Muscle of leg (tissue), 11 donors: ENCODE data around the gene PRKCE. TPM values are rescaled to one million over a fixed set of nuclear protein-coding genes. Genes with fewer than 3 reads are reported as not detected.
A peak's percentile ranks its signal among the peaks of the same experiment; 100 is the strongest.

Experiments
- DNase-seq: peaks from one replicate; pipeline ENCODE4 v3.0.0; 2013
- H3K27ac ChIP-seq: one replicate; pipeline ENCODE4 v1.5.1; 2013; ENCODE audit warnings: mild to moderate bottlenecking, low read length, control low read depth
- H3K27me3 ChIP-seq: one replicate; pipeline ENCODE4 v1.6.1; 2013; ENCODE audit warnings: low read length; ENCODE audit not compliant: control insufficient read depth, insufficient read depth
- H3K36me3 ChIP-seq: one replicate; pipeline ENCODE4 v1.6.1; 2013; ENCODE audit warnings: low read length; ENCODE audit not compliant: control insufficient read depth, insufficient read depth
- H3K4me1 ChIP-seq: one replicate; pipeline ENCODE4 v1.6.1; 2013; ENCODE audit warnings: low read length; ENCODE audit not compliant: control insufficient read depth, insufficient read depth
- H3K4me3 ChIP-seq: one replicate; pipeline ENCODE4 v1.5.1; 2013; ENCODE audit warnings: low read length, control low read depth
- H3K9me3 ChIP-seq: replicated peaks from 2 replicates; pipeline ENCODE4 v1.6.1; 2013; ENCODE audit warnings: low read depth, low read length; ENCODE audit not compliant: control insufficient read depth
- whole genome bisulfite sequencing: methylation state at CpG from one replicate; pipeline ENCODE4 v1.1.5; 2013; ENCODE audit warnings: missing lambda C conversion rate; ENCODE audit not compliant: insufficient coverage; 5-methylcytosine and 5-hydroxymethylcytosine counted together
- polyA plus RNA-seq, 8 donors: library from polyadenylated mRNA; unstranded; fragments of 120-200 nt; gene quantifications; one replicate each; pipeline versions ENCODE4 v1.2.1 to v1.2.3, GENCODE V29; 2013; ENCODE audit warnings: inconsistent platforms in 1 of 8, low replicate concordance in 1 of 8; ENCODE audit not compliant: insufficient read length in 8 of 8, insufficient read depth in 1 of 8
- total RNA-seq: library from RNA; stranded (reverse); fragments of 120-200 nt; gene quantifications from one replicate; pipeline ENCODE4 v1.2.4, GENCODE V29; 2013

The PRKCE gene
- total and polyA plus RNA-seq, 9 donors, result 3.5 to 8.6 (median 6.3) TPM

DNA sequence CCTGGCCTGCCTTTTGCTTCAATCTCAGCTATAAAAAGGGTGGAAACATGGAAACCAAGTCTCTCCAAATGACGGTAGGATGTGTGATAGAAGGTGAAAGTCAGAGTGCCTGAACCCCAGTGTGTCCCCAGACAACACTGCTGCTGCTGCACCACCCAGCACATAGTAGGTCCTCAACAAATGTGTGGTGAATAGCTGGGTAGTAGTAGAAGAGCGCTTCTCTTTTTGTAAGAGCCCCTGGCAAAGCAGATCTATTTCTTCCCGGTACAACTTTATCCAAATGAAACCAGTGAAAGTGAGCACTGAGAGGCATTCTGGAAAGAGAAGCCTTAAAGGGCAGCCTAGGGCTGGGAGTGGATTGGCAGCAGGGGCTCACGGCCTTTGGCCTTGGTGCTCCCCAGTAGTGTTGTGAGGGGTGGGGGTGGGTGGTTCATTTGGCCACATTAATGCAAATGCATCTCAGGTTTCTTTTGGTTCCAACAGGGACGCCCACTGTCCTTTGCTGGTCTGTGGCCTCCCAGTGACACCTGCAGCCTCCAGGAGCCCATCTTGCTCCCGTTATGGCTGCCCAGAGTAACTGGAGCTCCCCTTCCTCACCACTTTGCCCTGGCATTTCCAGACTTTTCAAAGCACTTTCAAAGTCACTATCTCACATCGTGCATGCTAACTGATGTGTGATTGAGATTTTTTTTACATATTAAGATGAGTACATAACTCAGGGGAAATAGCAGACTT lies 341.4 kb downstream of the PRKCE start:
- H3K4me1 ChIP-seq, result peaks cover 12% of the 10 kb centered on the region
- no peaks in the 10 kb centered on the region for H3K36me3 ChIP-seq
- no peaks in the 10 kb centered on the region for H3K9me3 ChIP-seq
- H3K27me3 ChIP-seq, result no peaks in the 10 kb centered on the region
- no peak overlapping the region for H3K4me3 ChIP-seq
- 67% methylated on average over 2 of the region's 7 CpGs for WGBS
- no peak for DNase-seq
- no peak overlapping the region for H3K27ac ChIP-seq

DNA sequence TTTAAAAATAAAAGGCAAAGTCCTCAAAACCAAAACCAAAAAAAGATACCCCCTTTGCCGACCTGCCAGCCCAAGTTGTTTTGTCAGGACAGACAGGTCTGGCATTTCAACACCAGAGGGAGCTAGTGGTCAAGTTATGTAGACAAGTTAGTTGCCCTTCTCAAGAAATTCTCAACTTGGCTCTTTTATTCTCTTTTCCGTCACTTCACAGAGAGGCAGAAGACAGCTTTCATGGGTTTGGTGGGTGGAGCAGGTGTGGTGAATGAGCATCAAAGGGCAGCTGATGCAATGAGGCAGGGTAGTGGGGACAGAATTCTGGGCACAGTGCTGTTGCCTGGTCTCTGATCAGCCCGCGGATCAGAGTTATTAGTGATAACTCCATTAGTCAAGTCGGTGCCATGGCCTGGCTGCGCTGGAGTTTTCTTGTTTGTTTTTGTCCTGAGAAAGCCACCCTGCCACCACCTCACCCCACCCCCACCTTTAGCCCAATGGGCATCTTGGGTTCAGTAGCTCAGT lies 342.1 kb downstream of the PRKCE start:
- no CpG with 5 or more reads among the region's 6 CpGs for WGBS

DNA sequence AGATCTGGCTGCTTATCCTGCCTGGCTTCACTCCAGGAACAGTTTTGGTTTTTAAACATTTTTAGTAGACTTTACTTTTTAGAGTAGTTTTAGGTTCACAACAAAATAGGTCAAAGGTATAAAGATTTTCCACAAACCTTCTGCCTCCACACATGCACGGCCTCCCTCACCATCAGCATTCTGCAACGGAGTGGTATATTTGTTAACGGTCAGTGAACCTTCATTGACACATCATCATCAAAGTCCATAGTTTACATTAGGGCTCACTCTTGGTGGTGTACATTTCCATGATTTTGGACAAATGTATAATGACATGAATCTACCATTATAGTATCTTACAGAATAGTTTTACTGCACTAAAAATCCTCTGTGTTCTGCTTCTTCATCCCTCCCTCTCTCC lies 342.6 kb downstream of the PRKCE start:
- WGBS, result no CpG with 5 or more reads among the region's 3 CpGs
- no peaks in the 10 kb centered on the region for H3K9me3 ChIP-seq
- no peak overlapping the region for H3K27ac ChIP-seq
- no peaks in the 10 kb centered on the region for H3K27me3 ChIP-seq
- H3K36me3 ChIP-seq, result no peaks in the 10 kb centered on the region
- H3K4me1 ChIP-seq, result peaks cover 6% of the 10 kb centered on the region
- H3K4me3 ChIP-seq, result no peak overlapping the region
- no peak for DNase-seq

More for the DNA sequence above, 342.1 kb downstream of the PRKCE start:
- Histone ChIP-seq H3K4me3 (no peak overlapping the region), H3K27ac (no peak overlapping the region), H3K9me3 (no peaks in the 10 kb centered on the region), H3K36me3 (no peaks in the 10 kb centered on the region), H3K27me3 (no peaks in the 10 kb centered on the region), H3K4me1 (peaks cover 8% of the 10 kb centered on the region)
- peak; percentile 72 for DNase-seq

DNA sequence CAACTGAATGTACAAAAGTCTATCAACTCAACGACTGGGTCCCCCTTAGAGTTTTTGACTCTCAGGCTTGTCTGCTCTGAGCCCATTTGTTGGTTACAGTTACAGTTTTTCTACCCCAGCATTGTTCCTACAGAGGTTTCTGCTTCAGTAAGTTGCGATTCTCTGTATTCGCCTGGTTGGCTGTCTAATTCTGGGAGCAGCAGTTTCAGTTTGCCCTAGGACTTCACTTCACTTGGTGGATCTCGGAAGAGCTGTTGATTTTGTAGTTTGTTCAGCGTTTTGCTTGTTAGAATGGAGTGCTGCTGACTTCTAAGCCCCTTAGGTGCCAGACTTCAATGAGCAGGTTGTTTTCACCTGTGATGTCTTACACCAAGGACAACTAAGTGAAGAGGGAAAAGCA lies 349.2 kb downstream of the PRKCE start:
- Histone ChIP-seq H3K4me1 (peaks cover 6% of the 10 kb centered on the region), H3K4me3 (no peak overlapping the region), H3K27me3 (no peaks in the 10 kb centered on the region), H3K9me3 (no peaks in the 10 kb centered on the region), H3K27ac (no peak overlapping the region), H3K36me3 (peaks cover 2% of the 10 kb centered on the region)
- no peak for DNase-seq
- 84% methylated on average over 5 of the region's 5 CpGs for WGBS

DNA sequence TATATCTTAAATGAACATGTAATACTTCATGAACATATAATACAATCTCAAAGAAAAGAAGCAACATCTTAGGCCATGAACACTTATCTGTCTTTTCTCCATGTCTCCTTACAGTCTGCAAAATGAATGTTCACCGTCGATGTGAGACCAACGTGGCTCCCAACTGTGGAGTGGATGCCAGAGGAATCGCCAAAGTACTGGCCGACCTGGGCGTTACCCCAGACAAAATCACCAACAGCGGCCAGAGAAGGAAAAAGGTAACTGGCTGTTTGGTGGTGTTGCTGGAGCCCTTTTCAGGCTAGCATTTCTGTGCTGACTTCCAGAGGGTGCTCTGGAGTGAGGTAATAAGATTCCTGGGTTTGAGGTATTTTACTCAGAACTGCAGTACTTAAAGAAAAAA lies 349.8 kb downstream of the PRKCE start:
- H3K4me1 ChIP-seq, result peaks cover 6% of the 10 kb centered on the region
- no peak for DNase-seq
- WGBS, result 79% methylated on average over 3 of the region's 7 CpGs
- H3K4me3 ChIP-seq, result no peak overlapping the region
- H3K36me3 ChIP-seq, result peaks cover 2% of the 10 kb centered on the region
- H3K27me3 ChIP-seq, result no peaks in the 10 kb centered on the region
- no peaks in the 10 kb centered on the region for H3K9me3 ChIP-seq
- H3K27ac ChIP-seq, result no peak overlapping the region

DNA sequence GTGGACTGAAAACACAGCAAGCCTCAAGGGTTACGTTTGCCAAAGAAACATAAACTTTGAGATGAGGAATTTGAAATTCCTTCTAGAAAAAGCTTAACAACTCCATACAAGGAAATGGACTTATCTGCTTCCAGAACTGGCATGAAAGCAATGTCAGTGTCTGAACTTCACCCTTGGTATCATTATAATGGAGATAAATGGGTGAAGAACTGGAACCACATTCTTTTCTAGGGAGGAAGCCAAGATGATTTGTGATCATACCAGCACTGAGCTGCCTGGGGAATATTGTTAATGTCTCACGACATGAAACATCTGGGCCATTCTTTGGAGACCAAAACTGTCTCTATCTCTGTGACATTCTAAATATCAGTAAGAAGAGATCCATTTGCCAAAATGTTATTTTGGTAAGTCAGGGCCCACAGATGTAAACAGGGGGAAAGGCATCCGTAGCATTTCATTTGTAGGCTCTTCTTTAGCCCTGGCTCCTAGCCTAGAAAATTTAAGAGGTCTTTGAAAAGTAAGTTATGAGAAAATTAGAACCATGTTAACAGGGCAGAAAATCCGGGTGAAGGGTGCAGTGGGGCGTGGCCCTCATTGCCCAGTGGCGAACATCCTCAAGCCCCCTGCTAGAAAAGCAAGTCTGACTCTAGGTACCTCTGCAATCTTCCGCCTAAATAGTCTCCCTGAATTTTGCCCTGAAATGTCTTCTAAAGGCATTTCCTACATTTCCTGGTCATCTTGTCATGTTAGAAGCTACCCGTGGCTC lies 350.4 kb downstream of the PRKCE start:
- no peaks in the 10 kb centered on the region for H3K9me3 ChIP-seq
- no peak for DNase-seq

DNA sequence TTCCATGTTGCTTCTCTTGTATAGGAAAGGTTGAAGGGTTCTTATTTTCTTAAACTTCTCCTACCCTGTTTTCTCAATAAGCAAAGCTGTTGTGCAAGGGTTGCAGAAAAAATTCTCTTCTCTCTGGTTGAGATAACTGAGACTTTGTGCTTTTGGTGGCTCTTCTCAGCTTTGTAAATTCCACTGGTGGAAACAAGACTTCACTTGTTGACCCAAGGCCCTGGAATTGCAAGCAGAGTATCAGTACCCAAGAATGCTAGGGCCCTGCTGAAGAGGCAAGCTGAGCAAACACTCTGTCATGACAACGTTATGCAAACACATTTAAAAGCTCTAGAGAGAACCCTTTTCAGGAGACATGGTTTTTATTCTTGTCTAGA lies 351.0 kb downstream of the PRKCE start:
- Histone ChIP-seq H3K9me3 (no peaks in the 10 kb centered on the region), H3K4me3 (no peak overlapping the region), H3K27ac (no peak overlapping the region), H3K36me3 (peaks cover 8% of the 10 kb centered on the region), H3K27me3 (no peaks in the 10 kb centered on the region), H3K4me1 (peaks cover 6% of the 10 kb centered on the region)
- WGBS, result no CpG with 5 or more reads among the region's 1 CpG
- DNase-seq, result no peak

More for the DNA sequence above, 350.4 kb downstream of the PRKCE start:
- H3K4me1 ChIP-seq, result peaks cover 6% of the 10 kb centered on the region
- H3K27ac ChIP-seq, result no peak overlapping the region
- H3K27me3 ChIP-seq, result no peaks in the 10 kb centered on the region
- WGBS, result 62% methylated on average over 4 of the region's 8 CpGs
- peaks cover 4% of the 10 kb centered on the region for H3K36me3 ChIP-seq
- no peak overlapping the region for H3K4me3 ChIP-seq

DNA sequence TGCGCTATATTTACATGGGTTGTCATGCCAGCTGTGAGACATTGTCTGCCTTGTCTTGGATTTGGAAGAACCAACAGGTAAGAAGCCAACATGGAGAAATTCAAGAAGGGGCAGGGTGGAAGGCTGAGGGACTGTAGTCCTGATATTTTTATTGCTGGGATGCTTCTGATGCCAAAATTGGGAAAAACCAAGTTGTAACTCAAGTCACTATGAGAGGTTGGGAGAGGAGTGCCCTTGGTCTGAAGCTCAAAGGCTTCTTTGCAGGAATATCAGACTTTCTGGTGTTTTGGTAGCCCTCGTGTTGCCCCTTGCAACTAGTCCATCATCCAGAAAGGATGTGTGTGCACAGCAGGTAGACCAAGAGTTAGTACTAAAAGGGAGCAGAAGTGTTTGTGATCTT lies 351.5 kb downstream of the PRKCE start:
- no peak for DNase-seq
- Histone ChIP-seq H3K27me3 (no peaks in the 10 kb centered on the region), H3K4me3 (no peak overlapping the region), H3K27ac (no peak overlapping the region), H3K9me3 (no peaks in the 10 kb centered on the region), H3K4me1 (peaks cover 6% of the 10 kb centered on the region), H3K36me3 (peaks cover 9% of the 10 kb centered on the region)
- 100% methylated on average over 1 of the region's 2 CpGs for WGBS

DNA sequence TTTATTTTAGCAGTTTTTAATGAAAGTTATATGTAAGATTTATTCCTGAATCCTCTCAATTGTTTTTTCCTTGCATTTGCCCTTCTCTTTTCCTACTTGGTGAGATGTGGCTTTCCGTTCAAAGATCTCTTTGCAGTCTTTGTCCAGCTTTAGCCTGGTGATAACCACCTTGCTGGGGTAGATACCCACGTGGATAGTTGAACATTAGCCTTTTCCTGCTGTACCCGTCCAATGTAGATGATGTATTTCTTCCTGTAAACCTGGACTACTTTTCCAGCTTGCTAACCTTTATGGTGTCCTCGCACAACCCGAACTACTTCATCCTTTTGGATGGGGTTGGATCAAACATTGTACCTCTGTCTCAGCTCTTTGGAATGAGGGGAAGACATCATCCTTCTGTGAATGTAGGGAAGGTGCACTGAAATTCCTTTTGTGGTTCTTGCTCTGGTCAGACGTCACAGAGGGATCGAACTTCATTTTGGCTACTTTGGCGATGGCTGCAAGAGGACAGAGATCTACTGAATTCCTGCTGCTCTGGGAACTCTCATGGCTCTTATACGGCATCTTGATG lies 352.5 kb downstream of the PRKCE start:
- no peaks in the 10 kb centered on the region for H3K9me3 ChIP-seq
- H3K4me1 ChIP-seq, result peaks cover 6% of the 10 kb centered on the region
- H3K36me3 ChIP-seq, result peaks cover 13% of the 10 kb centered on the region
- 86% methylated on average over 7 of the region's 9 CpGs for WGBS
- DNase-seq, result no peak
- H3K27me3 ChIP-seq, result no peaks in the 10 kb centered on the region
- no peak overlapping the region for H3K27ac ChIP-seq
- no peak overlapping the region for H3K4me3 ChIP-seq

DNA sequence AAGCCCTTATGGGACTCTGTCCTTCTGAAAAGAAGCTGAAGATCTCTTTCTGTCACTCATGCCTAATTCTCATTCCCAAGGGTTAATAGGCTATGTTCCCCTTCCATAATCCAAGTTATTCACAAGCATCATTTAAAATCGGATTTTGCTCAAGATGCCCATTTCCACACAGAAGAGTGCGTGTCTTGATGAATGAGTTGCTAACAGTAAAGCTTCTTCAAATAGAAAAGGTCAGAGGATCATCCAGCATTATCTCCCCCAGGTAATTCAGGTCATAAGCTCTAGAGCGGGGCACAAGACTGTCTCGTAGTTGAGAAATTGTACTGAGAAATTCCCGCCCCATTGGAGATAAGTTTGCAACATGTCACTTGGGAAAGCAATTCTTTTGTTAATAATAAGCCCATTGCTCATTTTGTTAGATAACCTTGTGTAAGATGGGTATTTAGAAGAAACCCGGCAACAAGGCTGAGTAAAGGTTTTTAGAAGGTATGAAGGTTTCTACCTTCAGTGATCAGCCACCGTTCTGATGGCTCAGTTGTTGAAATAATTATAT lies 355.1 kb downstream of the PRKCE start:
- Histone ChIP-seq H3K36me3 (peaks cover 13% of the 10 kb centered on the region), H3K27me3 (no peaks in the 10 kb centered on the region), H3K4me3 (no peak overlapping the region), H3K4me1 (peaks cover 3% of the 10 kb centered on the region), H3K9me3 (no peaks in the 10 kb centered on the region), H3K27ac (no peak overlapping the region)
- no CpG with 5 or more reads among the region's 7 CpGs for WGBS
- no peak for DNase-seq
